Stimulated activated naive CD8-positive, alpha-beta T cell treated with anti-CD3 and anti-CD28 coated beads, Interleukin-15, Interleukin-2, amounts not matched to agents 100 U/mL and 50 U/mL, for 24 hours (primary cell): ENCODE results near the gene STAT6.

Source experiments
- ATAC-seq: fragments of 150-1000 bp; cut with Tn5 transposase; one replicate; pipeline ENCODE4 v1.10.0; 2021
- DNase-seq: peaks from one replicate; pipeline ENCODE4 v3.0.0; 2021

The STAT6 gene

GRCh38 chr12:57146092-57146491, 34.9 kb upstream of the STAT6 start:
- ATAC-seq: no peak
- DNase-seq: no peak

- no peak for ATAC-seq
- no peak for DNase-seq
These were observed 34.4 kb upstream of the STAT6 start for GRCh38 chr12:57145460-57146059.

GRCh38 chr12:57143454-57143853, 32.3 kb upstream of the STAT6 start:
- no peak for ATAC-seq
- no peak for DNase-seq

- DNase-seq (no peak), ATAC-seq (no peak)
These were observed 31.6 kb upstream of the STAT6 start for GRCh38 chr12:57142727-57143126.

GRCh38 chr12:57142121-57142520, 31.0 kb upstream of the STAT6 start:
- DNase-seq (no peak), ATAC-seq (no peak)

GRCh38 chr12:57141249-57141648, 30.1 kb upstream of the STAT6 start:
- ATAC-seq (no peak), DNase-seq (no peak)

GRCh38 chr12:57139796-57140649, 28.9 kb upstream of the STAT6 start:
- DNase-seq (no peak), ATAC-seq (no peak)

- DNase-seq: no peak
- no peak for ATAC-seq
These were observed 27.5 kb upstream of the STAT6 start for GRCh38 chr12:57138526-57139272.

GRCh38 chr12:57135527-57136326, 24.6 kb upstream of the STAT6 start:
- DNase-seq: no peak

GRCh38 chr12:57134949-57135348, 23.8 kb upstream of the STAT6 start:
- ATAC-seq (no peak), DNase-seq (no peak)

More at GRCh38 chr12:57135527-57136326, 24.6 kb upstream of the STAT6 start:
- ATAC-seq: no peak

- DNase-seq (no peak), ATAC-seq (no peak)
These were observed 22.8 kb upstream of the STAT6 start for GRCh38 chr12:57133916-57134315.

- DNase-seq (no peak), ATAC-seq (no peak)
These were observed 21.9 kb upstream of the STAT6 start for GRCh38 chr12:57133013-57133569.

- ATAC-seq: no peak
- no peak for DNase-seq
These were observed 21.0 kb upstream of the STAT6 start for GRCh38 chr12:57131896-57132744.

GRCh38 chr12:57130941-57131340, 19.8 kb upstream of the STAT6 start:
- no peak for ATAC-seq
- DNase-seq: no peak

GRCh38 chr12:57129889-57130288, 18.7 kb upstream of the STAT6 start:
- ATAC-seq: no peak
- DNase-seq: no peak

- DNase-seq (no peak), ATAC-seq (no peak)
These were observed 18.2 kb upstream of the STAT6 start for GRCh38 chr12:57129321-57129842.

- DNase-seq: no peak
- ATAC-seq: no peak
These were observed 17.5 kb upstream of the STAT6 start for GRCh38 chr12:57128519-57129247.

- DNase-seq (peak; percentile 81), ATAC-seq (peak; percentile 67)
These were observed 16.8 kb upstream of the STAT6 start, which contains the start of gene LRP1 for GRCh38 chr12:57127726-57128518. Gene LRP1 (plus strand): TSS chr12:57128483. CDS start chr12:57128965, 482 bp downstream.
